Astrocyte (in vitro differentiated cells and primary cell): ENCODE measurements around the gene SGO1.

ENCODE experiments used
- EZH2 ChIP-seq: IDR thresholded peaks from 2 replicates; pipeline ENCODE4 v1.6.1; 2012; ENCODE audit warnings: mild to moderate bottlenecking, low read length, inconsistent platforms; ENCODE audit not compliant: insufficient read depth
- TF ChIP-seq, protein P1 (sequence below): IDR thresholded peaks from 2 replicates; pipeline ENCODE4 v1.5.1; 2011; ENCODE audit warnings: low read depth, mild to moderate bottlenecking, inconsistent platforms, low read length, moderate library complexity; ENCODE audit not compliant: insufficient read depth

DNA sequence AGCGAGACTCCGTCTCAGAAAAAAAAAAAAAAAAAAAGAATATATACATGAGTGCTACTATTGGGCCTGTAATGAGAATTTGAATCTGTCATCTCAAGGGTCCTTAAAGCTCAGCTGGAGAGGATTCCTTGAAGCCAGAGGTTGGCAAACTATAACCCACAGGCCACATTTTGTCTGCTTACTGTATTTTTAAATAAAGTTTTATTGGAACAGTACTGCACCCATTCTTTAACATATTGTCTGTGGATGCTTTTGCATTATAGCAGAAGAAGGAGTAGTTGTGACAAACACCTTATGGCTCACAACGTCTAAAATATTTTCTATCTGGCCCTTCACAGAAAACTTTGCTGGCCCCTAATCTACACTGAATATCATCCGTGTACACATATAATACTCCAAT, 60.7 kb downstream of the SGO1 start:
- TF ChIP-seq, protein P1, sequence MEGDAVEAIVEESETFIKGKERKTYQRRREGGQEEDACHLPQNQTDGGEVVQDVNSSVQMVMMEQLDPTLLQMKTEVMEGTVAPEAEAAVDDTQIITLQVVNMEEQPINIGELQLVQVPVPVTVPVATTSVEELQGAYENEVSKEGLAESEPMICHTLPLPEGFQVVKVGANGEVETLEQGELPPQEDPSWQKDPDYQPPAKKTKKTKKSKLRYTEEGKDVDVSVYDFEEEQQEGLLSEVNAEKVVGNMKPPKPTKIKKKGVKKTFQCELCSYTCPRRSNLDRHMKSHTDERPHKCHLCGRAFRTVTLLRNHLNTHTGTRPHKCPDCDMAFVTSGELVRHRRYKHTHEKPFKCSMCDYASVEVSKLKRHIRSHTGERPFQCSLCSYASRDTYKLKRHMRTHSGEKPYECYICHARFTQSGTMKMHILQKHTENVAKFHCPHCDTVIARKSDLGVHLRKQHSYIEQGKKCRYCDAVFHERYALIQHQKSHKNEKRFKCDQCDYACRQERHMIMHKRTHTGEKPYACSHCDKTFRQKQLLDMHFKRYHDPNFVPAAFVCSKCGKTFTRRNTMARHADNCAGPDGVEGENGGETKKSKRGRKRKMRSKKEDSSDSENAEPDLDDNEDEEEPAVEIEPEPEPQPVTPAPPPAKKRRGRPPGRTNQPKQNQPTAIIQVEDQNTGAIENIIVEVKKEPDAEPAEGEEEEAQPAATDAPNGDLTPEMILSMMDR, result no peak
- TF ChIP-seq EZH2, result no peak
